PC-3 (cell line): Measurements from ENCODE around the gene GDF2.

Experiments used
- EZH2 ChIP-seq: fragments of 300-600 bp; sonication (generic); IDR thresholded peaks from one replicate; pipeline ENCODE4 v1.6.1; 2017; ENCODE audit warnings: antibody characterized with exemption, mild to moderate bottlenecking, low read length; ENCODE audit not compliant: unreplicated experiment
- TF ChIP-seq, protein P1 (sequence below): fragments of 300-600 bp; sonication (generic); conservative IDR thresholded peaks from 2 replicates; pipeline ENCODE4 v1.5.1; 2017; ENCODE audit warnings: antibody characterized with exemption, low read depth, mild to moderate bottlenecking, low read length

DNA sequence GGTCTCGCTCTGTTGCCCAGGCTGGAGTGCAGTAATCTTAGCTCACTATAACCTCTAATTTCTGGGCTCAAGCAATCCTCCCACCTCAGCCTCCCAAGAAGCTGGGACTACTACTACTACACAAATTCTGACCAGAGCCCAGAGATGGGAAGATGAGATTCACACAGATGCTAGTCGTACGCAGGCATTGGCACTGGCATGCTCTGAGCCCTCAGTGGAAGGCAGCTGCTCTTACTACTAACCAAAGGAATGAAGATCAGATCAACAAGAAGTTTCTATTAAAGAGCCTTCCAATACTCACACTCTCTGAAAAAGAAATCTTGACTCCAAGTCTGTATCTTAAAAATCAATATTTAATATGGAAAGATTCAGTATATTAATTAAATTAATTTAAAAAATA is 10.7 kb downstream of the GDF2 start:
- TF ChIP-seq, protein P1, sequence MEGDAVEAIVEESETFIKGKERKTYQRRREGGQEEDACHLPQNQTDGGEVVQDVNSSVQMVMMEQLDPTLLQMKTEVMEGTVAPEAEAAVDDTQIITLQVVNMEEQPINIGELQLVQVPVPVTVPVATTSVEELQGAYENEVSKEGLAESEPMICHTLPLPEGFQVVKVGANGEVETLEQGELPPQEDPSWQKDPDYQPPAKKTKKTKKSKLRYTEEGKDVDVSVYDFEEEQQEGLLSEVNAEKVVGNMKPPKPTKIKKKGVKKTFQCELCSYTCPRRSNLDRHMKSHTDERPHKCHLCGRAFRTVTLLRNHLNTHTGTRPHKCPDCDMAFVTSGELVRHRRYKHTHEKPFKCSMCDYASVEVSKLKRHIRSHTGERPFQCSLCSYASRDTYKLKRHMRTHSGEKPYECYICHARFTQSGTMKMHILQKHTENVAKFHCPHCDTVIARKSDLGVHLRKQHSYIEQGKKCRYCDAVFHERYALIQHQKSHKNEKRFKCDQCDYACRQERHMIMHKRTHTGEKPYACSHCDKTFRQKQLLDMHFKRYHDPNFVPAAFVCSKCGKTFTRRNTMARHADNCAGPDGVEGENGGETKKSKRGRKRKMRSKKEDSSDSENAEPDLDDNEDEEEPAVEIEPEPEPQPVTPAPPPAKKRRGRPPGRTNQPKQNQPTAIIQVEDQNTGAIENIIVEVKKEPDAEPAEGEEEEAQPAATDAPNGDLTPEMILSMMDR: no peak
- TF ChIP-seq EZH2: no peak
